Activated naive CD4-positive, alpha-beta T cell treated with anti-CD3 and anti-CD28 coated beads, Interleukin-2, amount 50 U/mL, for 24 hours (primary cell): ENCODE data around the gene PNKD.

ENCODE experiments used
- H3K27ac Mint-ChIP-seq: one replicate; pipeline ENCODE4 v1.8.0; 2021; ENCODE audit warnings: mild to moderate bottlenecking, mixed read lengths
- H3K27me3 Mint-ChIP-seq: one replicate; pipeline ENCODE4 v1.8.0; 2021; ENCODE audit warnings: mixed read lengths
- H3K36me3 Mint-ChIP-seq: one replicate; pipeline ENCODE4 v1.8.0; 2021; ENCODE audit warnings: mixed read lengths
- H3K4me1 Mint-ChIP-seq: one replicate; pipeline ENCODE4 v1.8.0; 2021; ENCODE audit warnings: mixed read lengths
- H3K4me3 Mint-ChIP-seq: one replicate; pipeline ENCODE4 v1.8.0; 2021; ENCODE audit warnings: mild to moderate bottlenecking, mixed read lengths
- H3K9me3 Mint-ChIP-seq: one replicate; pipeline ENCODE4 v1.8.0; 2021; ENCODE audit warnings: mixed read lengths

Gene PNKD

DNA sequence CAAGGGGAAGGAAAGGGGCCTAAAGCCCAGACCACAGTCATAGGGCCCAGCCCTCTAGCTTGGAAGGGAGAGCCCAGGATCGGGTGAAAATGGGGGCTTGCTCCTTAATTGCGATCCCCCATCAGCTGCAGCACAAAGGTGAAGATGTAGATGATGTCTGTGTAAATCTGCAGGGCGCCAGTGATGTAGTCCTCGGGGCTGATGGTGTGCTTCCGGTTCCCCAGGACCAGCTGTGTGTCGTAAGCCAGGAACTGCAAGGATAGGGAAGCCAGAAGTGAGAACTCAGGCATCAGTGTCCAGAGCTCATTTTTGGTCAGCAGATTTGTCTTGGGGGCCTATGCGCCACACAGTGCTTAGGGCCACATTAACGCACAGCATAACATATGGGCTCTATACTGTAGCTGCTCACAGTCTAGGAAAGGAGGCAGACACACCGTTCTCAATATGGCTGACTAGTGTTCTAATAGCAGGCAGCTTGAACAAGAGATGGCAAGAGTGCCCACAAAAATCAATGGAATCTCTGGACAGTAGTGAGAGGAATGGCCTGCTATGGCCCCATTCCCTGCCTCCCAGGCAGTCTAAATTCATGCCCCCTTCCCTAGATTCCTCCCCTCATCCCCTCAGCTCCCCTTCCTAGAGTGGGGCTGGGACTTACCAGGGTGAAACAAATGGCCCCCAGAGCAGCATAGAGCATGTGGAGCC lies 5.2 kb downstream of the PNKD start:
- H3K27me3 Mint-ChIP-seq, result no peaks in the 10 kb centered on the region
- peaks cover 40% of the 10 kb centered on the region for H3K4me1 Mint-ChIP-seq
- H3K36me3 Mint-ChIP-seq, result peaks cover 11% of the 10 kb centered on the region
- no peaks in the 10 kb centered on the region for H3K9me3 Mint-ChIP-seq
- peak overlapping the region; percentile 46 for H3K27ac Mint-ChIP-seq
- H3K4me3 Mint-ChIP-seq, result no peak overlapping the region

GRCh38 chr2:218276986-218277755 lies 6.9 kb downstream of the PNKD start:
- H3K9me3 Mint-ChIP-seq, result no peaks in the 10 kb centered on the region
- H3K27me3 Mint-ChIP-seq, result no peaks in the 10 kb centered on the region
- peaks cover 13% of the 10 kb centered on the region for H3K36me3 Mint-ChIP-seq
- no peak overlapping the region for H3K4me3 Mint-ChIP-seq
- peaks cover 29% of the 10 kb centered on the region for H3K4me1 Mint-ChIP-seq
- peak overlapping the region; percentile 84 for H3K27ac Mint-ChIP-seq

- Mint-ChIP-seq H3K9me3 (no peaks in the 10 kb centered on the region), H3K4me3 (no peak overlapping the region), H3K36me3 (peaks cover 13% of the 10 kb centered on the region), H3K4me1 (peaks cover 29% of the 10 kb centered on the region), H3K27me3 (no peaks in the 10 kb centered on the region), H3K27ac (no peak overlapping the region)
Measured at GRCh38 chr2:218277921-218278320, 7.6 kb downstream of the PNKD start.

DNA sequence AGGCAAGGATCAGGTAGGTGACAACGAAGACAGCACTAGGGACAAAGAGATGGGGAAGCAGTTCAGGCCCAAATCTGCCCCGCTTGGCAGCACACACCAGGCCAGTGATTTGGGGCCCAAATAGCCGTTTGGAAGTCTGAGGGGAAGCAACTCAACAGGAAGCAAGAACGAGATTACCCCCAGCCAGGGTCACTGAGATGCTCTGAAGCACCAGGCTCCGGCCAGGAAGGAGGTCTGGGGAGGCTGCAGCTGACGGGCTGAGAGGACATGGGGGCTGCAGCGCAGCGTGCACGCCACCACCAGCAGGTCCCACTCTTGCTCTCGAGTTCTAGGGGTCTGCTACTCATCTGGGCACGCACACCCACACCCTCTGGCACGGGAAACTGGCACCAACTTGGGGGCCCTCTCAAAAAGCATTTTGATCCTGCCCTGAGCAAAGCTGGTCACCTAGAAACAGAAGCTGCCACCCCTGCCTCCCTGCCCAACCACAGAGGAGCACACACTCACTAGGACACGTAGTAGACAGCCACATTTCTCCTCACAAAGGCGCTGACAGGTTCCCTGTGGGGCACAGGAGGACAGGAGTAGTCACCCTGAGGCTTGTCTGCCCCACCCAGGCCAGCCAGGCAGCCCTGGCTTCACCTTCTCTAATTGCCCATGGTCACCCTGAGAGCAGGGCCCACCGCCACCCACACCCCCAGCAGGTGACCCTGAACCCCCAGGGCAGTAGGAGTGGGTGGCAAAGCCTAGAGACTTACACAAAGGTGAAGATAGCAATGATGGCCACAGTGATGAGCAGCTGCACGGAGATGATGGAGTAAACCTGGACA lies 8.4 kb downstream of the PNKD start:
- Mint-ChIP-seq H3K4me3 (no peak overlapping the region), H3K27ac (peak overlapping the region; percentile 13), H3K27me3 (no peaks in the 10 kb centered on the region), H3K36me3 (peaks cover 13% of the 10 kb centered on the region), H3K4me1 (peaks cover 34% of the 10 kb centered on the region), H3K9me3 (no peaks in the 10 kb centered on the region)

- Mint-ChIP-seq H3K9me3 (no peaks in the 10 kb centered on the region), H3K36me3 (peaks cover 8% of the 10 kb centered on the region), H3K27me3 (no peaks in the 10 kb centered on the region), H3K4me3 (no peak overlapping the region), H3K27ac (no peak overlapping the region), H3K4me1 (peaks cover 46% of the 10 kb centered on the region)
Measured at GRCh38 chr2:218280260-218280870, 10.0 kb downstream of the PNKD start.

DNA sequence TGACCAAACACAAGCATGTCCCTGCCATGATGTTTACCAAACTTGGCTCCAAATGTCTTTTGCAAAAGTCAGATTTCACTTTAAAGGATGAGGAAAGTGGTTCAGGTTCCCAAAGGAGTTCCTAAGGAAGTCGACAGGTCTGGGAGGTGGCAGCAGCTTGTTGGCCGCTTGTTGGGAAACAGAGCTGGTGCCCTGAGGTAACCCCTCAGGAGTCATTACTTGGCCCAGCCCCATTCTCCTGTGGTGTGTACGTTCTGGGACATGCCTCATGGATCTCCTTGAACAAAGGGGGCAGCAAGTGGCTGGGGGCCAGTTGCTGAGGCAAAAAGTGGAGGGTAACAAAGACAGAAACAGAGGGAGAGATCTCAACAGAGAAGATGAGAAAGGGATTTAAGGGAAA lies 11.1 kb downstream of the PNKD start:
- H3K4me3 Mint-ChIP-seq, result no peak overlapping the region
- H3K27me3 Mint-ChIP-seq, result no peaks in the 10 kb centered on the region
- H3K9me3 Mint-ChIP-seq, result no peaks in the 10 kb centered on the region
- H3K27ac Mint-ChIP-seq, result no peak overlapping the region
- H3K4me1 Mint-ChIP-seq, result peaks cover 57% of the 10 kb centered on the region
- H3K36me3 Mint-ChIP-seq, result peaks cover 8% of the 10 kb centered on the region

- peaks cover 8% of the 10 kb centered on the region for H3K36me3 Mint-ChIP-seq
- no peaks in the 10 kb centered on the region for H3K27me3 Mint-ChIP-seq
- H3K9me3 Mint-ChIP-seq, result no peaks in the 10 kb centered on the region
- no peak overlapping the region for H3K4me3 Mint-ChIP-seq
- H3K4me1 Mint-ChIP-seq, result peaks cover 65% of the 10 kb centered on the region
- H3K27ac Mint-ChIP-seq, result no peak overlapping the region
Measured at GRCh38 chr2:218282173-218282991, 12.1 kb downstream of the PNKD start.

DNA sequence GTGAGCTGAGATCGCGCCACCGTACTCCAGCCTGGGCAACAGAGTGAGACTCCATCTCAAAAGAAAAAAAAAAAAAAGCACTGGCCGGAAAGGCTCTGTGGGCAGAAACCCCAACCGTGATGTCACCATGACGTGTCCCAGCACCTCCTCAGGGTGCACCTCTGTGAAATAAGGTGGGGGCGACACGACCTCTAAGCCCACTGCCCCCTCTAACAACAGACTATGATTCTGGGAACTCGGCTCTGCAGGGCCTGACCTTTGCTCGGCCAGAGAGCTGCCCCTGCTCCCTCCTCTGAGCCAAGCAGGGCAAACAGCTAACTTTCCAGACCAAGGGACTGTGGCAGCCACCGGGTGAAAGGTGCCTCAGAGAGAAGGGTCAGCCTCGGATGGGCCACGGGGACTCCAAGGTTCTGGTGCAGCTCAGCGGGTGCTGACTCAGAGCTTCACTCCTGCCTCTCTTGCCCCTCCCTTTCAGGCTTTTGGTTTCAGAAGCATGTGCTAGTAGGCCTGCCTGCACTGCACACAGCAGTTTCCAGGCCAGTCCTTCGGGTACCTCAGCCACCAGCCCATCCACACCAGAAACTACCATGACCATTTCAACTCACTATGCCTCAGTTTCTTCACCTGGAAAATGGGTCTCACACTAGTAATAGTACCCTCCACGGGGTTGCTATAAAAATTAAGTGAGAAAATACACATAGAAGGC lies 13.9 kb downstream of the PNKD start:
- H3K36me3 Mint-ChIP-seq, result peaks cover 6% of the 10 kb centered on the region
- no peaks in the 10 kb centered on the region for H3K9me3 Mint-ChIP-seq
- peak overlapping the region; percentile 98 for H3K27ac Mint-ChIP-seq
- H3K4me3 Mint-ChIP-seq, result peak overlapping the region; percentile 40
- H3K4me1 Mint-ChIP-seq, result peaks cover 78% of the 10 kb centered on the region
- no peaks in the 10 kb centered on the region for H3K27me3 Mint-ChIP-seq

DNA sequence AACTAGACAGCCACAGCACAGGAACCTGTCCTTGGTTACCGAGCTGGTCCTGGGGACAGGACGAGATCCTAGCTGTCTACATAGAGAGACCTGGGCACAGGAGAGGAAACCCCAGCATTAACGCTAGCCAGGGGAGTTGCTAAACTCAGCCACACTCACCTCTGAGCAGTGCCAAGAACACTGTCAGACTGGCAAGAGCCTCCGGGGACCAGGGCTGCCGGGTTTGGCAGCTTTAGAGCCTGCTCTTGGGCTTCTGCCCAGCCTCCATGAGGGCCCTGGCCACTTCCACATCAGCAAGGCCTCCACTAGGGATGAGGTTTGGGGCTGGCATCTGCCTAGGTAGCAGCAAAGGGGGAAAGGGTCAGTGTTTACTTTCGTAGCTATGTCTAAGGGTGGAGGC lies 15.3 kb downstream of the PNKD start:
- H3K36me3 Mint-ChIP-seq, result peaks cover 2% of the 10 kb centered on the region
- H3K9me3 Mint-ChIP-seq, result no peaks in the 10 kb centered on the region
- H3K27ac Mint-ChIP-seq, result peak overlapping the region; percentile 98
- peaks cover 81% of the 10 kb centered on the region for H3K4me1 Mint-ChIP-seq
- H3K4me3 Mint-ChIP-seq, result peak overlapping the region; percentile 87
- no peaks in the 10 kb centered on the region for H3K27me3 Mint-ChIP-seq

GRCh38 chr2:218286570-218287459 lies 16.5 kb downstream of the PNKD start:
- H3K9me3 Mint-ChIP-seq, result no peaks in the 10 kb centered on the region
- no peaks in the 10 kb centered on the region for H3K36me3 Mint-ChIP-seq
- peaks cover 83% of the 10 kb centered on the region for H3K4me1 Mint-ChIP-seq
- peak overlapping the region; percentile 98 for H3K27ac Mint-ChIP-seq
- H3K27me3 Mint-ChIP-seq, result no peaks in the 10 kb centered on the region
- H3K4me3 Mint-ChIP-seq, result peak overlapping the region; percentile 87

DNA sequence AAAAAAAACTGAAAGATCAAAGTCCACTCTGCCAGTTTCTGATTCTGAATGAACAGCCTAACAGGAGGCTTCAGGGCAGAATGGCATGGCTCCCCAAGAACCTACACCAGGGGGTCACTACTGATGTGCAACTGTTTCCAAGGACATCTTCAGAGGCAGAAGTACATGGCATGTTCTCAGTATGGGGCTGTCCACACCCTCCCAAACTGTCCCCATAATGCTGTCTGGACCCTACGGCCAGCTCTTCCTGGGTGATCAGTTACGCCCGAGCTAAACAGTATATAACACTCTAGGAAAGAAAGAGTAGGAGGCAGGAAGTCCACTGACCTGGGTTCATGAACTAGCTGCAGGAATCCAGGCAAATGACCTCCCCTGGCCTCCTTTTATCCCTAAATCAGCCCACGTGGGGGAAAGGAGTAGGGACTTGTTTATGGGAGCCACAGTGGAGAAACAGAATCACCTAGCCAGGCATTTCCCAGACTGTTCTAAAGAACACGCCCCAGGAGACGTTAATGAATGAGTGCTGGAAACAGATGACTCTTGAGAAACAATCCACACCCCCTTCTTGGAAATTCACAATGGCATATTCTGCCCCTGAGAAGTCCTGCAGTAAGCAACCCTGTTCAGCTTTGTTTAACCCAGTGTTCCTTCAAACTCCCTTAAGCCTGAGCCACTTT lies 19.5 kb downstream of the PNKD start:
- Mint-ChIP-seq H3K4me1 (peaks cover 78% of the 10 kb centered on the region), H3K36me3 (no peaks in the 10 kb centered on the region), H3K4me3 (peak overlapping the region; percentile 92), H3K27ac (peak overlapping the region; percentile 94), H3K27me3 (no peaks in the 10 kb centered on the region), H3K9me3 (no peaks in the 10 kb centered on the region)

DNA sequence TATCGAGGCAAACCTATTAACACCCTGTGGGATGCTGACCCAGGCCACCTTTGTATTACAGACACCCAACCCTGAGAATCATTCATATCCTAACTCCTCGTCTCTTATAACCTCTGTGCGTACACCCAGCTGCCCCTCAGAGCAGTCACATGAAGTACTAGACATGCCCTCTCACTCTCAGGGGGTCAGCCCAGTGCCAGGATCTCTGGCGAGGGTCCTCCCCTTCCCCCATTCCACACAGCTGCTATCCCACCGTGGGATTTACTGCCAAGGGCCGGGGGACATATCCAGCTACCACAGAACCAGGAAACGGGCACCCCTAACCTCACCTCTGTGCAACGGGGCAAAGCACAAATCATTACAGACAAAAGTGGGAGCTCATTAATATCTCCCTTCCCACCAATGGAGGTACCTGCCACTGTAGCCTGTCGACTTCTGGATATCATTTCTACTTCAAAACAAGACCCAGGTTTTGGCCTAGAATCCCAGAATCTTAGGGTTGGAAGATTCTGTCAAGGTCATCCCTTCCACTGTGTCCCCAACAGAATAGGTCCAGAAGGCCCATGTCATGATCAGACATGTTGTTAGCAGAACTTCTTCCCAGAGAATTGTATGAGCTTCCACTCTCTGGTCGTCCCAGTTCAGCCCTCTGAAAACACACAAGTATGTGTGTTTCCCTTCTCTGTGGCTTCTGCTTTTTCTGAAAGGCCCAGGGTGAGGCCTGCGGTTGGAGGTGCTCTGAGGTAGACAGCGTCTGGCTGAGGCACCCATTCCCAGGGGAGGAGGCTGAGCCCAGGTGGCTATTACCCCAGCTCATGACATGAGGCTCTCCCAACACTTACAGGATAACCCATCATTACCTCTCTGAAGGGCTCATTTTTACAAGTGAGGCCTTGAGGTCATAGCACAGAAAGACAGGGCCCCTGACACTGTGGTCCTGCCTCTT lies 20.3 kb downstream of the PNKD start:
- peak overlapping the region; percentile 94 for H3K27ac Mint-ChIP-seq

More for the DNA sequence above, 20.3 kb downstream of the PNKD start:
- Mint-ChIP-seq H3K9me3 (no peaks in the 10 kb centered on the region), H3K27me3 (no peaks in the 10 kb centered on the region), H3K4me3 (peak overlapping the region; percentile 92), H3K4me1 (peaks cover 70% of the 10 kb centered on the region), H3K36me3 (no peaks in the 10 kb centered on the region)
